Activated CD8-positive, alpha-beta T cell treated with anti-CD3 and anti-CD28 coated beads for 36 hours (primary cell): ENCODE results near the gene GBP3. TPM values are rescaled to one million over a fixed set of nuclear protein-coding genes. Genes with fewer than 3 reads are reported as not detected.
"Not testable (repeated sequence)": the region's sequence is repeated elsewhere in the genome, so short reads cannot be mapped to it uniquely, and the experiment has no call there.

ENCODE experiments used
- ATAC-seq: fragments of 200-7000 bp; cut with Tn5 transposase; one replicate; pipeline ENCODE4 v1.10.0; 2021; ENCODE audit warnings: mild to moderate bottlenecking, moderate library complexity
- CTCF ChIA-PET: fragments of 350-600 bp; sonication (Branson Sonifier 250); formaldehyde crosslinking; loops from one replicate; lab custom pipeline; 2021; ENCODE audit warnings: antibody characterized with exemption; lab: Charles Lee
- POLR2A ChIA-PET: fragments of 350-600 bp; sonication (Branson Sonifier 250); formaldehyde crosslinking; loops from one replicate; lab custom pipeline; 2021; ENCODE audit warnings: antibody characterized with exemption; lab: Charles Lee
- DNase-seq: peaks from one replicate; pipeline ENCODE4 v3.0.0-alpha.2; 2020
- H3K27ac Mint-ChIP-seq: one replicate; pipeline ENCODE4 v1.8.0; 2021; ENCODE audit warnings: mild to moderate bottlenecking, mixed read lengths
- H3K27me3 Mint-ChIP-seq: one replicate; pipeline ENCODE4 v1.8.0; 2021; ENCODE audit warnings: mixed read lengths
- H3K36me3 Mint-ChIP-seq: one replicate; pipeline ENCODE4 v1.8.0; 2021; ENCODE audit warnings: low read depth, mixed read lengths
- H3K4me1 Mint-ChIP-seq: one replicate; pipeline ENCODE4 v1.8.0; 2021; ENCODE audit warnings: low read depth, mixed read lengths
- H3K4me3 Mint-ChIP-seq: one replicate; pipeline ENCODE4 v1.8.0; 2021; ENCODE audit warnings: mild to moderate bottlenecking, moderate library complexity, mixed read lengths
- H3K9me3 Mint-ChIP-seq: one replicate; pipeline ENCODE4 v1.8.0; 2021; ENCODE audit warnings: mixed read lengths
- intact Hi-C: fragments of 100-400 bp; cut with micrococcal nuclease; formaldehyde crosslinking; loops from one replicate; pipeline ENCODE4 v1.10.0; 2022
- total RNA-seq, 2 experiments: library from RNA; stranded (reverse); gene quantifications; one replicate each; pipeline ENCODE4 v1.2.3, GENCODE V29; 2021
- TF ChIP-seq, protein P1 (sequence below): fragments of 200-600 bp; IDR thresholded peaks from one replicate; pipeline ENCODE4 v1.8.0; 2022; ENCODE audit warnings: antibody characterized with exemption, mild to moderate bottlenecking

The GBP3 gene
- total RNA-seq, 2 experiments from 2014 or later: 4.7 to 5.7 TPM

- Mint-ChIP-seq H3K9me3 (no peaks in the 10 kb centered on the region), H3K27me3 (no peaks in the 10 kb centered on the region), H3K4me3 (no peak overlapping the region), H3K36me3 (peaks cover 80% of the 10 kb centered on the region), H3K4me1 (peaks cover 86% of the 10 kb centered on the region), H3K27ac (peak overlapping the region; percentile 63)
- POLR2A ChIA-PET: interaction anchor here (0.8 to 1.6 kb wide), 5 partner anchors 36 to 466 kb away, joined by 3 to 6 read pairs (median 3); no protein-coding TSS in a partner anchor
- CTCF ChIA-PET: interaction anchor here (0.7 to 2.9 kb wide), 49 partner anchors 10 to 778 kb away, joined by 3 to 39 read pairs (median 4); partner anchors contain the start of genes GBP1, GBP3, GBP5 and GBP6
- TF ChIP-seq, protein P1, sequence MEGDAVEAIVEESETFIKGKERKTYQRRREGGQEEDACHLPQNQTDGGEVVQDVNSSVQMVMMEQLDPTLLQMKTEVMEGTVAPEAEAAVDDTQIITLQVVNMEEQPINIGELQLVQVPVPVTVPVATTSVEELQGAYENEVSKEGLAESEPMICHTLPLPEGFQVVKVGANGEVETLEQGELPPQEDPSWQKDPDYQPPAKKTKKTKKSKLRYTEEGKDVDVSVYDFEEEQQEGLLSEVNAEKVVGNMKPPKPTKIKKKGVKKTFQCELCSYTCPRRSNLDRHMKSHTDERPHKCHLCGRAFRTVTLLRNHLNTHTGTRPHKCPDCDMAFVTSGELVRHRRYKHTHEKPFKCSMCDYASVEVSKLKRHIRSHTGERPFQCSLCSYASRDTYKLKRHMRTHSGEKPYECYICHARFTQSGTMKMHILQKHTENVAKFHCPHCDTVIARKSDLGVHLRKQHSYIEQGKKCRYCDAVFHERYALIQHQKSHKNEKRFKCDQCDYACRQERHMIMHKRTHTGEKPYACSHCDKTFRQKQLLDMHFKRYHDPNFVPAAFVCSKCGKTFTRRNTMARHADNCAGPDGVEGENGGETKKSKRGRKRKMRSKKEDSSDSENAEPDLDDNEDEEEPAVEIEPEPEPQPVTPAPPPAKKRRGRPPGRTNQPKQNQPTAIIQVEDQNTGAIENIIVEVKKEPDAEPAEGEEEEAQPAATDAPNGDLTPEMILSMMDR: no peak
- ATAC-seq (peak; percentile 14), DNase-seq (no peak)
- intact Hi-C loops: loop anchor here (5.0 kb wide), 1 partner anchor 378 kb away; the partner anchor contains the start of gene GBP6
Measured at GRCh38 chr1:88984569-88984968, 38.1 kb downstream of the GBP3 start.

DNA sequence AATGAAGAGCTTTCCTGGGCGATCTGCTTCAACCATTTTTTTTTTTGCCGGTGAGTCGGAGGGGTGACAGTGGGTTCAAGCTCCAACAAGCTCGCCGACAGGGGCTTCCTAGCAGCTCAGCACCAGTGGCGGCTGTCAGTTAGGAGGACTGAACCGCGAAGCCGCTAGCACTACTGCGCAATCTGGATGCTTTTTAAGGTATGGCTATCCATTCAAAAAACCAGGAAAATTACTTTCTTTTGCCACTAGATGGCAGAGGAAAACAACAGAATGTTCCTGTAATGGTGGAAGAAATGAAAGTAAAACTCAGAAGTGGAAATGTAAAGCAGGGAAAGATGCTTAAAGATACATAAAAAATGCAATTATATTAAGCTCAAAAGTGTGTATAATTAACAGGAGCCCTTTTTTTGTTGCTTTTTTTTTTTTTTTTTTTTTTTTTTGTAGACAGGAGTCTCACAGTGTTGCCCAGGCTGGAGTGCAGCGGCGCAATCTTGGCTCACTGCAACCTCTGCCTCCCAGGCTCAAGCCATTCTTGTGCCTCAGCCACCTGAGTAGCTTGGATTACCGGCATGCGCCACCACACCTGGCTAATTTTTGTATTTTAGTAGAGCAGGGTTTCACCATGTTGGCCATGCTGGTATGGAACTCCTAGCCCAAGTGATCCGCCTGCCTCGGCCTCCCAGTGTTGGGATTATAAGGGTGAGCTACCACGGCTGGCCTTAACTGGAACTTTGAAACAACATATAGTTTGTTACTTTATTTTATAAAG, 38.7 kb downstream of the GBP3 start:
- H3K27ac Mint-ChIP-seq: peak overlapping the region; percentile 87
- ATAC-seq (peak; percentile 63), DNase-seq (peak; percentile 48)
- peaks cover 86% of the 10 kb centered on the region for H3K4me1 Mint-ChIP-seq
- intact Hi-C loops: loop anchor here (5.0 kb wide), 1 partner anchor 378 kb away; the partner anchor contains the start of gene GBP6
- peak overlapping the region; percentile 6 for H3K4me3 Mint-ChIP-seq
- ChIA-PET POLR2A (interaction anchor here (0.7 to 1.6 kb wide), 9 partner anchors 36 to 467 kb away, joined by 3 to 6 read pairs (median 3); no protein-coding TSS in a partner anchor), CTCF (interaction anchor here (0.7 to 2.9 kb wide), 53 partner anchors 10 to 779 kb away, joined by 3 to 39 read pairs (median 4); partner anchors contain the start of genes GBP1, GBP3, GBP5 and GBP6)
- TF ChIP-seq, protein P1: peak; percentile 77
- H3K9me3 Mint-ChIP-seq: no peaks in the 10 kb centered on the region
- no peaks in the 10 kb centered on the region for H3K27me3 Mint-ChIP-seq
- peaks cover 79% of the 10 kb centered on the region for H3K36me3 Mint-ChIP-seq

- Mint-ChIP-seq H3K4me3 (no peak overlapping the region), H3K4me1 (peaks cover 81% of the 10 kb centered on the region), H3K9me3 (no peaks in the 10 kb centered on the region), H3K36me3 (peaks cover 71% of the 10 kb centered on the region), H3K27ac (peak overlapping the region; percentile 87), H3K27me3 (no peaks in the 10 kb centered on the region)
- POLR2A ChIA-PET: no interaction called here
- DNase-seq (no peak), ATAC-seq (no peak)
- TF ChIP-seq, protein P1: no peak
- intact Hi-C loops: loop anchor here (5.0 kb wide), 1 partner anchor 380 kb away; the partner anchor contains the start of gene GBP6
- CTCF ChIA-PET: interaction anchor here (1.5 kb wide), 1 partner anchor 104 kb away, joined by 4 read pairs; no protein-coding TSS in a partner anchor
Measured at GRCh38 chr1:88982055-88982454, 40.6 kb downstream of the GBP3 start.

DNA sequence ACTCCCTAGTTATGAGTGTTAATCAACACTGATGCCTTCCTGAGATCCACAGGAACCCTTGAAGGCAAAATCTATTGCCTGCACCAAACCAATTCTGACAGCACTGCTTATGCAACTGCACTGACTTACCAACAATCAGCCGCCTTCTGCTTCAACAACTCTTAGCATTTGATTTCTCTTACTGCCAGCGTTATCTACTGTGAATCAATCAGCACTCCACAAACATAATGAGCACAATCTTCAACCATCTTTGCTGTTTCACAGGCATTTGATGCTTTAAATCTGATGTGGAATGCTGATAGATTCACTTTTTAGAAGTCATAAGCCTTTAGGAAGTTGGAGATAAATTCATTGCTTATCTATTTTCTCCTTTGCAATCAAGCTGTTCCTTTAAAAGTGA, 41.2 kb downstream of the GBP3 start:
- H3K4me3 Mint-ChIP-seq, H3K9me3 Mint-ChIP-seq, CTCF ChIA-PET, POLR2A ChIA-PET, ATAC-seq, DNase-seq, H3K27me3 Mint-ChIP-seq: not testable (repeated sequence)
- intact Hi-C loops: loop anchor here (5.0 kb wide), 1 partner anchor 381 kb away; the partner anchor contains the start of gene GBP6
- peaks cover 75% of the 10 kb centered on the region for H3K4me1 Mint-ChIP-seq
- peaks cover 66% of the 10 kb centered on the region for H3K36me3 Mint-ChIP-seq
- H3K27ac Mint-ChIP-seq: peak overlapping the region; percentile 87

GRCh38 chr1:88980870-88981269, 41.8 kb downstream of the GBP3 start:
- ChIA-PET CTCF (interaction anchor here (1.4 kb wide), 1 partner anchor 8 kb away, joined by 3 read pairs; no protein-coding TSS in a partner anchor), POLR2A (no interaction called here)
- no peak for ATAC-seq
- TF ChIP-seq, protein P1: no peak
- H3K36me3 Mint-ChIP-seq: peaks cover 66% of the 10 kb centered on the region
- H3K27ac Mint-ChIP-seq: peak overlapping the region; percentile 87
- DNase-seq: no peak
- H3K4me3 Mint-ChIP-seq: no peak overlapping the region
- H3K4me1 Mint-ChIP-seq: peaks cover 72% of the 10 kb centered on the region
- no peaks in the 10 kb centered on the region for H3K9me3 Mint-ChIP-seq
- intact Hi-C loops: loop anchor here (5.0 kb wide), 1 partner anchor 381 kb away; the partner anchor contains the start of gene GBP6
- H3K27me3 Mint-ChIP-seq: no peaks in the 10 kb centered on the region
